Amygdala (tissue), 56 donors: ENCODE measurements around the gene SNCB.

Experiments
- DNase-seq, 56 donors: peaks; one replicate each; lab custom pipeline; 2025; lab: John Stamatoyannopoulos, UW

SNCB gene

DNA sequence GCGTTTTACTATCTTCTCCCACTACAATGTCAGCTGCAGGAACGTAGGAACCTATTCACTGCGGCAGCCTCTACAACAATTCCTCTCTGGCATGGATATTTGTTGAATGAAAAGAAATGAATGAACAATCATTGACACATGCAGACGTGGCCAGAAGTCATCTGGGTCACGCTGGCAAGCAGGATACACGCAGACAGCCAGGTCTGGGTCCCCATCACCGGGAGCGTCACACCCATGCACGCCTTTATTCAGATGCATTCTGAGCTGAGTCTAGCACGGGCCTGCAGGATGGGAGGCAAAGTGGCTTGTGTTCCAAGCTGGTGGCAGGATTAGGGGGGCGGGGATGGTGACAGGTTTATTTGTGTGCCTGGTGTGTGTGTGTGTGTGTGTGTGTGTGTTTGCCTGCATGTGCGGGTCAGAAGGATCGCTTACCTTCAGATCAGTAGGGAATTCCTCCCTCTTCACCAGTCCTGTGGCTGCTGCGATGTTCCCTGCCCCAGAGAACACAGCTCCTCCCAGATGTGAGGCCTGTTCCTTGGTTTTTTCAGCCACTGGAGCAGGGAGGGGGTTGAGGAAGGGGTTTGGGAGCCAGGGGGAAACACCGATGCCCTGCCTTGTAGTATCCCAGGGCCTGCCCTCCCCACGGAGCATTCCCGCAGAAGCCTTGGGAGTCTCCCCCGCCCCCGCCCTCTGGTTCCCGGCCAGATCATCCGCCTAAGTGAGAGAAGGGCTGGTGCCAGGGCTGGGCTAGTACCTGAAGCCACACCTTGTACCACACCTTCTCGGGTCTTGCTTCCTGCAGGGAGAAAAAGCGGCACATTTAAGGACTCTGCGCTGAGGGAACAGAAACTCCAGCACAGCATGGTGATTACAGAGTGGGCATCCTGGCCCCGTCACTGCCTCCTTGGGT is 4.1 kb downstream of the SNCB start:
- peak in 4 of 56 donors; percentile 13 to 55 (median 22) for DNase-seq

DNA sequence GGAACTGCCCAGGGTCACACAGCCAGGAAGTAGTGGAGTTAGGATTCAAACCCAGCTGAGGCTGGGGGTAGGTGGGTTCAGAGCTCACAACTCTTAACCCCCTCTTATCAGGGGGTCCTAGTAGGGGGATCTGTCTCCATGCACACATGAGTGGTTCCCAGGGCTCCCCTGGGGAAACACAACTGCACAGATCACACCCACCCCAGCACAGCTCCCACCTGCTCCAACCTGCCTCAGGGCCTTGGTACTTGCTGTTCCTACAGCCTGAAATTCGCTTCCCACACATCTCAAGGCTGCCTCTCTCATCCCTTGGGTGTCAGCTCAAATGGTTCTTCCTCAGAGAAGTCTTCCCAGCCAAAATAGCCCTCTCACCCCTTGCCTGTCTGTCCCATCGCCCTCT is 4.8 kb downstream of the SNCB start:
- no peak for DNase-seq

DNA sequence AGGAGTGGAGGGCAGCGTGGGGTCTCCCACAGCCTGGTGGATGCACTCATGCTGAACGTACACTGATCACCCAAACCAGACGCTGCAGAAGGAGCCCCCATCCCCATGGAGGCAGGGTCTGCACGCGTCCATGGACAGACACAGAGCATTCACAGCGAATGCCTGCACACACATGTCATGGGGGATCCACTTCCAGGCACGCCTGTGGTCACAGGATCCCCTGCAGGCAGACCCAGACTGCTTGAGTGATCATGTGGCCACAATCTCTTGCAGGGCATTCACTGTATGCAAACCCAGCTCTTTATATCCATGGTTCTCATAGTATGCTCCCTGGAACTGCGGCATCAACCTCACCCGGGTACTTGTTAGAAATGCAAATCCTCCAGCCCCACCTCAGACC is 5.4 kb downstream of the SNCB start:
- DNase-seq, result no peak

DNA sequence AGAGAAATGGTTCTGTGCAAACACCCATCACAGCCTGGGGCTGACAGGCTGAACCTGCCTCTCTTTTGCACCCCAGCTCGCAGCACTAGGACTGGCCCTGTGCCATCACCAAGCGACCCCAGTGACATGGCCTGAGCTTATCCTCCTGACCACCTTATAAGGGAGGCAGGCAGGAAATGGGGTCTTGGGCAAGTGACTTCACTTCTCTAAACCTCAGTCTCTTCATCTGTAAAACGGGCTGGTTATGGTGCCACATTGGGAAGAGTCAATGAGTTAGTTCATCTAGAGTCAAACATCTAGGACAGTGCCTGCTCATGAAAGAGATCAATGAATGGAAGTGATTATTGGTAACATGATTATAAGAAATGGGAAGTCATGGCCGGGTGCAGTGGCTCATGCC is 6.2 kb downstream of the SNCB start:
- DNase-seq, result no peak

DNA sequence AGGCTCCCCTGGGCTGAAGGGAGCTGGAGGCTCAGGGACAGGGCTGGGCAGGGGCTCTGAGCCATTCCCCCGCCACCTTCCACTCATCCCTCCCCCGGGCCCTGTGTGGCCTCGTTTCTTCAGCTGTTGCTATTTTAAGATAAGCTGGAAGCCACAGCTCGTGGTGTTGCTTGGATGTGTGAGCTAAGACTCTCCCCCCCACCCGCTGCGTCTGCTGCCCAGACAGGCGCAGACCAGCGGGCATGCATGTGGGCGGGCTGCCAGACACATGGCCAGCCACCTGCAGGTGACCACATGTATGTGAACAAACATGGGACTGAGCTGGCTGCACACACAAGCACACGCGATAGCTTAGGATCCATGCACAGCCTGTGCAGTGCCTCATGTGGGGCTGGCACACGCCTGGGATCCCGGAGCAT is 8.7 kb downstream of the SNCB start:
- peak in 20 of 56 donors; percentile 7 to 71 (median 35) for DNase-seq

DNA sequence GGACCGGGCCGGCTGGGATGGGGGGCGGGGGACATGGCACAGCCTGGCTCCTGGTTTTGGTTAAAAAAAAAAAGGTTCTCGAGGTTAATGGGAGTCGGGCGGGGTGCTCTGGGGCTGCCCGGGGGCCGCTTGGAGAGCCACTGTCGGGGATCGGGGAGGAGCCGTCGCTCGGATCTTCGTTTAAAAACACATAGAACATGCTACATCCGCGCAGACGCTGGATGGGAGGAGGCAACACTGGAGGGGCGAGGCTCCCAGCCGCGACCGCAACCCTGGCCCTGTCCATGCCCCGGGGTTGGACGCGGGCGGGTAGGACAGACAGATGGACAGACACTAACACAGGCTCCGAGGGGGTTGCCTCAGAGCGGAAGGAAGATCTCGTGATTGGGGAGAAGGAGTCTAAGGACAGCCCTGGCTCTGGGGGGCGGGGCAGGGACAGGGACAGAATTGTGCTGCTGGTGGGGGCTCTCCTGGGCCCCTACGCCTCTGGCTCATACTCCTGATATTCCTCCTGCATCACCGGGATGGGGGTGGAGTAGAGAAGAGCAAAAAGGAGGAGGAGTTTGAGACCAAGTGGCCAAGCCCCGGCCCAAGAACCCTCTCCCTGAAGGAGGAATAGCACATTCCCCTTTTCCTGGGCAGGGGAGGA is 9.9 kb downstream of the SNCB start:
- DNase-seq, result no peak

DNA sequence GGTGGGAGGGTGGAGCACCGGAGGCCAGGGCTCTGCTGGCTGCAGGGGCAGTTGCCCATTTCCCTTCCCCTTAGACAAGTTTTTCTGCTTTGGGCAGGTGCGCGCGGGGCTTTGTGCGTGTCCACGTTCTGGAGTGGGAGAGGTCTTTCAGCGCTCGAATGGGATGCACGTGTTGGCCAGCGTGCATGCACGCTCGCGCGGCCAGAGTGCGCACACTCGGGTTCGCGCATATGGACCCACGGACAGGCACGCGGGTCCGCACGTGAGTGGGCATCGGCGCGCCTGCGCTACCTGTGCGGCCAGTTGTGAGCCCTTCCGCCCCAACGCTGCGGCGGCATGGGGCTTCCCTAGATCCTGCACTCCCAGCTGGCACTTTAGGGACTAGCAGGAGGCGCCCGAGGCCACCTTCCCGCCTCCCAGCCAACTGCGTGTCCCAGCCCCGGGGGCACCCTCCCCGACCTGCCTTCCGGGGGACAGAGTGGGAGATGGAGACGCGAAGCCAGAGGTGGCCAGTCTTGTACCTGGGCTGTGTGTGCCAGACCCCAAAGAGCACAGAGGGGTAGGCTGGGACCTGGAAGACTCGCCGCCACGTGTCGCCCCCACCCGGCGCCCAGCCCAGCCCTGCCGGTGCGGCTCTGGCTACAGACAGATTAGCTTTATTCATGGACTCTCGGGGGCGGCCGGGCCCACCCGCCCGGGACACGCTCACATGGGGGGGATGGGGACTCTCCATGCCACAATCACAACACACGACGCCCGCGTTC is 10.6 kb downstream of the SNCB start:
- DNase-seq, result peak in 1 of 56 donors; percentile 17

DNA sequence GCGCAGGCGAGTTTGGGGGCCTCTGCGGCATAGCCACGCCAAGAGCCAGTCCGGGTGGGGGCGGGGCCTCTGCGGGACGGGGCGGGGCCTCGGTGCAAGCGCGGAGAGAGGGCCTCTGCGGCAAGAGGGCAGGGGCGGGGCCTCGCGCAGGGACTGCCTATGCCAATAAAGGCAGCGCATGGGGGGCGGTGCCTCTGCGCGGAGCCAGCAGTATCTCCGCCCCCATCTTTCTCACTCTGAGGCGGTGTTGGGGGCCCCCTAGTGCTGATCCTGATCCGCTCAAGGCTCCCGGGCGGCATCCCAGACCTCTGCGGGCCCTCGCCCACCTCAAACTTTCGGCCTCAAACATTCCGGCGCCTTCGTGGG is 11.1 kb downstream of the SNCB start:
- peak in 52 of 56 donors; percentile 25 to 88 (median 72) for DNase-seq

DNA sequence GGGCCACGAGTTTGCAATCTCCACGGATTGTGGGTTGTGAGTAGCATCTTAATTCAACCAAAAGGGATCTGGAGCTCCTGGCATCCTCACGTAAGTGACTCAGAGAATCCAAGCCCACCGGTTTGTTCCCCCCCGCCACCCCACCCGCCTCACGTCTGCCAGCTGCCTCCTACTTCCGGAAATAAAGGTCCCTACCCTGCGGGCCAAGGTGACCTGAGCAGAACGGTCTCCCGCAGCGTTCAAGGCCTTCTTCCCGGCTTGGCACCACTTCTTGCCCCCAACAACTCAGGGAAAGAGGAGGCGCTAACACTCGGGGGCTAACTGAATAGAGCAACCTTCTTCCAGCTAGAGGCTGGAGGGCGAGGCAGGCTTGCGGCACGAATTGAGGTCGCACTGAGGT is 11.6 kb downstream of the SNCB start:
- no peak for DNase-seq

DNA sequence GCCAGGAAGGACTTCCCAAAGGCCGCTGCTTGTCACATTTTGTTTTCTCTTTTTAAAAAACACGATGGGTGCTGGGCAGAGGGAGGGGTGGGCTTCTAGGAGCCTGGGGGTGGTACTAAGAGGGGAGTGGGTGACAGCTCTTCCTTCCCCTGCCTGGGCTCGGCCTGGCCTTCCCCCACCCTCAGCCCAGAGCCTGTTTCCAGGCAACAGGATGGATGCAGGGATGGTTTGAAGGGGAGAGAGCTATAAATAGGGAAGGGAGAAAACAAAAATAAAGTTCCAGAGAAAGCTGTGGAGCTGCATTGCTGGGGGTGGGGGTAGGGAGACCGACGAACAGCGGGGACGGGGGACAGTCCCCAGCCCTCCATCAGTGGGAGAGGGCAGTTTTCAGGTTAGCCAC is 13.8 kb downstream of the SNCB start:
- peak in 6 of 56 donors; percentile 18 to 67 (median 50) for DNase-seq

DNA sequence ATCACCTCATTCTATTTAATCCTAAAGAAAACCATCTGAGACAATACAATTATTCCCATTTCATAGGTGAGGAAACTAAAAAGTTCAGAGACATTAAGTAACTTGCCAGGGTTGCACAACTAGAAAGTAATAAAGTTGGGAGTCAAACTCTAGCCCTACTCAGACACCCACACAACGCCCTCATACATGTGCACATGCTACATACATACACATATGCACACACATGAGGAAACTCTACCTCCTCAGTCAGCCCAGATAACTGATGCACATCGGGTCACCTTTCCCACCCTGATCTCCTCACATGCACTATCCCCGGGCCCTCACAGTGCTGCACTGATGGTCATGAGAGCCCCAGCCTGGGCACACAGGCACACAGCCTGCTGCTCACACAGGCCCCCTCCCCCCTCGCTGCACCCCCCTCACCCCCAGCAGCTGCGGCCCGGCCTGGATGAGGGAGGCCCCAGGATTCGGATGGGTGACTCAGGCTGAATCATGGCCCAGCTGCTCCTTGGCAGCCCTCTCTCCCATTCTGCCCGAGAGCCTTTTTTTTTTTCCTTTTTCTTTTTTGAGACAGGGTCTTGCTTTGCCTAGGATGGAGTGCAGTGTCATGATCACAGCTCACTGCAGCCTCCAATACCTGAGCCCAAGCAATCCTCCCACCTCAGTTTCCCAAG is 15.4 kb downstream of the SNCB start:
- DNase-seq, result no peak

DNA sequence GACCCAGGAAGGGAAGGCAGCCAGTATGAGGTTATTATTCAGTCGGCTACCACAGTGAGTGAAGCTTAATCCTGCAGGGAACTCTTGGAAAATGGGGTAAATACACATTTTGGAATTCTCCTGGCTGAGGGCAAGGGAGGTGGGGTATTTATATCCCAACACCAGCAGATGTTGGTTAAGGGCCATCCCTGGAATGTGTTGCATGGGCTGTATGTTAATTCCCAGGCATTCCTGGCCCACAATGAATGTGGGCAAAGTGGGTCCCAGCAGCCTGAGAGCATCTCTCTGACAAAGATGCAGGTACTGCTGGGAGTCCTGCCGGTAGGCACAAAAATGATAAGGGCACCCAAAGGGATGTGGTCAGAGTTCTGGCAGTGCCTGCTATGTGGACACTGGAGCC is 17.5 kb downstream of the SNCB start:
- no peak for DNase-seq

DNA sequence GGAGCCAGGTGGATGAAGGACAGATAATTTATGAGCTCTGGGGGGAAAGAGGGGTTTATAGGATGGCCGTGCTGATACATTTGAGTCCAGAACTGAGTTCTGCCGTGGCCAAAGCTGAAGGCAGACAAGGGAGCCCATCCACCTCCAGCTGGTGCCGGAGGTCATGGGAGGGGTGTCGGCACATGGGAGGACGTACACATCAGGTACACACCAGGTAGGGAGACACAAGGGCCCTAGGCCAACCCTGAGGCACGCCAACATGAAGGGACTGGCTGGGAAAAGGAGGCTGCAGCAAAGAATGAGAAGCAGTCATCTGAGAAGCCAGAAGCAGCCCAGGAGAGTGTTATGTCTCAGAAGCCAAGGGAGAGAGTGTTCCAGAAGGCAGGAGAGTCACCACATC is 18.3 kb downstream of the SNCB start:
- no peak for DNase-seq

DNA sequence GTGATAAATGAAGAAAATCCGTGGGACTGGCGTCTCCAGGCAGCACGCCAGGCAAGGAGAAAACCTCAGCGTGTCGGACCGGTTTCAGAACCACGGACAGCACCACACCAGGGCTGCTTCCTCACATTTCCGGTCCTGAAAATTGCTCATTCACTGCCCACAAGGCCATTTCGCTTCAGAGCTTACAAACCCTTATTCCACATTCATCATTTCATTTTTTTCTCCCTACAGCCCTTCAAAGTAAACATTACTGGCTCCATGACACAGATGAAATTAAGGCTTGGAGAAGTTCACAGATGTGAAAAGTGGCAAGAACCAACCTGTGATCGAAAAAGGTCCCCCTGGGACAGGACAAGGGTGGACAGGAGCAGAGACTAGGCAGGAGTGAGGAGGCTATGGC is 18.9 kb downstream of the SNCB start:
- peak in 17 of 56 donors; percentile 6 to 60 (median 26) for DNase-seq

DNA sequence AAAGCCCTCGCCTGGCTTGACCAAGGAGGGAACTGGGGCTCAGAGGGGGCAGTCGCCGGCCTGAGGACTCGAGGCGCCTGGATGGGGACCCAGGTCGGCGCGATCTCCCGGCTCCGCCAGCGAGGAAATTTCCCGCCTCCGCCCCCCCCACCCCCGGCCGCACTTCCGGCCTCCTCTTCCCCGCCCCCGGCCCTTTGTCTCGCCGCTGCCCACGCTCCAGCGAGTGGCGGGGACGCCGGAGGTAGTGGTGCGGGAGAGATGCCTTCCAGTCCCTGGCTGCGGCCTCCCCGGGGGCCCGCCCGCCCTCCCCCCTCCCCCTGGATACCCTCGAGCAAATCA is 19.9 kb downstream of the SNCB start:
- DNase-seq, result no peak

DNA sequence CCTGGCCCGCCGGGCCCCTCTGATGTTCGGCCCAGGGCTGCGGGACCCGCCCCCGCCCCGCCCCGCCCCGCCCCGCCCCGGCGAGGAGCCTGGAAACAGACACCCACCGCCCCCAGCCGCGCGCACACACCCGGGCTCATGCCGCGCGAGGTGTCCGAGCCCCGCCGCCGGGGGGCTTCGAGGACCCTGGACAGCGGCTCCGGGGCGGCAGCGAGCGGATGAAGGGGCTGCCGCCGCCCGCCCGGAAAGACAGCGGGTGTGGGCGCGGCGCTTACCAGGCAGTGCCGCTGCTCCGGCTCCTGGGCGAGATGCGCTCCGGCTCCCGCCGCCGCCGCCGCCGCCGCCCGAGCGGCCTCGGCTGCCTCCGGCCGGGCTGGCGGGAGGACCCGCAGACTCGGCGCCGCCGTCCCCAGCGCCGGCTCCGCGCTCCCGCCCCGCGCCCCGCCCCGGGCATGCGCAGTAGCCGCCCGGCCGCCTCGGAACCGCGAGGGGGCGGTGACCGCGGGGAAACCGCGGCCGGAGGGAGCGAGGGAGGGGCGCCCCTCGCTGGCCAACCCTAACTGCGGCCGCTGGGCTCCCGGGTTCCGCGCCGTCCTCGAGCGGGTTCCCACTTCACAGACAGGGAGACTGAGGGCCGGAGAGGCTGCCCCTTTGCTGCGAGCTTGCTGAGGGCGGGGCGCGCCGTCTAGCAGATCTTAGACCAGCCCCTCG is 20.5 kb downstream of the SNCB start, which contains the start of gene GPRIN1:
TSS of gene GPRIN1 (minus strand) at position 433 of the 711 bp plus-strand sequence. CDS start 10,322 bp downstream, outside the sequence.
- DNase-seq, result peak in 23 of 56 donors; percentile 16 to 72 (median 39)

DNA sequence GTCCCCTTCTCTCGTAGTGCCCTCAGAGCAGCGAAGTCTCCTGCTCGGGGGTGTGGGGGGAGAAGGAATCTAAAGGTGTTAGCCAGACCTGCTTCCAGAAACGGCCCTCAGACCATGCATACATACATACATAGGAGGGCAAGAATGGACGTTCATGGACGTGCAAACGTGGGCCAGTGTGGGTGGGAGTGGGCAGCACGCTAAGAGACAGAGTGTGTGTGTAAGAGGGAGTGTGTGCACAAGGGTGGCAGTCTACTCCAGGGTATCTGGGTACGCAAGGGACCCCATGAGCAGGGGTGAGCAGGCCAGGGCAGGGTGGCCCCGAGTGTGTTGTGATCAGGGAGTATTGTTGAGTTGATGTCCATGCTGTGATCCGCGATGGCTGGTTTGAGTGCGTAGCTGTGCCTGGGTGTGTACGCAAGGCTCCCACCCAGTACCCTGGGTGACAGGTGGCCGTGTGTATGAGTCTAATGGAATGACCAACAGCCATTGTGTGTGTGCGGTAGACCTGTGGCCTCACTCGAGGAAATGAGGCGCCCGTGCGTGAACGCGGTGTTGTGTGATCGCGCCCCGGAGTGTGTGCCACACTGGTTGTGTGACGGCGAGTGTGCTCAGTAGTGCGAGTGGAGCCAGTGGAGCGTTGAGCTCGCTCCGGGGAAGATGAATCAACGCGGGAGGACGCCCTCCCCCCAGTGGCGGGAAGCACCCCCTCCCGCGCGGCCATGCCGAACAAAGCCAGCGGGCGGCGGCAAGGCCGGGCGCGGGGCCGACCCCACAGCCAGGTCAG is 21.2 kb downstream of the SNCB start:
- DNase-seq, result peak in 5 of 56 donors; percentile 18 to 49 (median 31)

DNA sequence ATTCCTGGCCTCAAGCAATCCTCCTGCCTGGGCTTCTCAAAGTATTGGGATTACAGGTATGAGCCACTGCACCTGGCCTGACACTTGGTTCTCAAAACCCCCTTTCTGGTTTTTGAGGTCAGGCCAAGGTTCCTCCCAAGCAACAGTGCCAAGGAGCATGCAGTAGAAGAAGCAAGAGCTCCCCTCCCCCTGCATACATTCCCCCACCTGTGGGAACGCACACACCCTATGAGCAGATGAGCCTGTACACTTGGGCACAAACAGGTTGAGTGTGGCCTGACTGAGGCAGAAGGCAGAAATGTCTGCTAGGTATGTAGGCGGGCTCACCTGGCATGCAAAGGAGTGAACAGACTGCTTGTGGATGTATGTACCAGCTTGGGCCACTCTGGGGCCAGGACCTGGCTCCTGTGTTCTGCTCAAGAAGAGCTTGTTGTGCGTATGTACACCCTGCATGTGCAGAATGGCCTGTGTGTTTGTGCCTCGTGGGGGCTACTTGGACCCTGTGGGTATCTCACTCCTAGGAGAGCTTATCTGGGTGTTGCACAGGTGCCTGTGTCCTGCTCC is 22.1 kb downstream of the SNCB start:
- DNase-seq, result no peak

DNA sequence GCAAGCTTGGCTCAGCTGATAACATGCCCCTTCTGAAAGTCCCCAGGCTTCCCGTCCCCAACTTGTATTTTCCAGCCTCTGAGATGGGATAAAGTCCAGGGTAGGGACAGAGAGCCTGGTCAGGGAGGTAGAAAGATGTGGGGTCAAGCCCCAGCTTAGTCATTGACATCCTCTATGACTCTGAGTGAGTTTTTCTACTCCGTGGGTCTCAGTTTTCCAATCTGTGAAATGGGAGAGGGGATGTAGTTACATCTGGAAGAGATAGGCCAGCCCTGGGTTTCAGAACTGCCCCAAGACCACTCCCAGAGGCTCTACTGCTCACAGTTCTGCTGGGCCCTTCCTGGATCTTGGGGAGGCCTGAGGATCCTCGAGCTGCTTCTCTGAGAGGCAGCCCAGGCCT is 23.5 kb downstream of the SNCB start:
- DNase-seq, result no peak
